Stimulated activated CD8-positive, alpha-beta memory T cell treated with anti-CD3 and anti-CD28 coated beads, Interleukin-12 subunit alpha, Interleukin-12 subunit beta, amount 100 ng/mL, for 1 hour (primary cell): Measurements from ENCODE around the gene AIRE.
A peak's percentile ranks its signal among the peaks of the same experiment; 100 is the strongest.
"Not testable (repeated sequence)": the region's sequence is repeated elsewhere in the genome, so short reads cannot be mapped to it uniquely, and the experiment has no call there.

Experiments used
- DNase-seq: peaks from one replicate; pipeline ENCODE4 v3.0.0-alpha.2; 2020; ENCODE audit warnings: low read depth

AIRE gene

DNA sequence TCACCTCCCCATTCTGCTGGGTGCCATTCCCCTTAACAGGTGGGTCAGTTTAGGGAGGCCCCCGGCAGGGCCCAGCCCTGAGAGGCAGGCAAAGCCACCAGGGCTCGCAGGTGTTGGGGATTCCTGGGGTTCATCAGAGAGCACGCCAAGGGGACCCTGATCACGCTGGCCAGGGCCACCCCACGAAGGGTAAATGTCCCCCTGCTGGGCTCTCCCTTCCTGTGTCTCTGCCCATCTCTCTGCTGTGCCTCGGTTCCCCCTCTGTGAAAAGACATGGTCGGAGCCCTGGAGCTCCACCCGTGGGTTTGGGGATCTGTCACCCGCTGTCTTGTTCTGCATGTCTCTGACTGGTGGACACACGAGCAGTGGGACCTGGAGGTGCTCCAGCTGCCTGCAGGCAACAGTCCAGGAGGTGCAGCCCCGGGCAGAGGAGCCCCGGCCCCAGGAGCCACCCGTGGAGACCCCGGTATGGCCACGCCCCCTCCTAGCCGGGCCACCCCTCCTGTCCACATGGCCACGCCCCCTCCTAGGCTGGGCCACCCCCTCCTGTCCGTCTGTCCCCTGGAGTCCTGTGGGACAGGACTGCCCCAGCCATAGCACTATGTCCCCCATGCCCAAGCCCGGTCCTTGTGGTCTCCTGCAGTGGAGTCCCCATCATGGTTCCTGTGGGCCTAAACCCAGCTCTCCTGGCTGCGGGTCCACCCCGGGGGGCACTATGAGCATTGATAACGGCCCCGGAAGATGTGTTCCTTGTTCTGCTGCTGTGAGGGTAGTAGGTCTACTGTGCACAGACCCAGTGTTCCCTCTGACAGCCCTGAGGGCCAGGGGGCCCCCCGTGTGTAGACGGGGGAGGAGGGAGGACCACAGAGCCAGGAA, 6.5 kb downstream of the AIRE start:
- DNase-seq, result no peak

GRCh38 chr21:44292812-44293195, 7.1 kb downstream of the AIRE start:
- DNase-seq, result no peak

DNA sequence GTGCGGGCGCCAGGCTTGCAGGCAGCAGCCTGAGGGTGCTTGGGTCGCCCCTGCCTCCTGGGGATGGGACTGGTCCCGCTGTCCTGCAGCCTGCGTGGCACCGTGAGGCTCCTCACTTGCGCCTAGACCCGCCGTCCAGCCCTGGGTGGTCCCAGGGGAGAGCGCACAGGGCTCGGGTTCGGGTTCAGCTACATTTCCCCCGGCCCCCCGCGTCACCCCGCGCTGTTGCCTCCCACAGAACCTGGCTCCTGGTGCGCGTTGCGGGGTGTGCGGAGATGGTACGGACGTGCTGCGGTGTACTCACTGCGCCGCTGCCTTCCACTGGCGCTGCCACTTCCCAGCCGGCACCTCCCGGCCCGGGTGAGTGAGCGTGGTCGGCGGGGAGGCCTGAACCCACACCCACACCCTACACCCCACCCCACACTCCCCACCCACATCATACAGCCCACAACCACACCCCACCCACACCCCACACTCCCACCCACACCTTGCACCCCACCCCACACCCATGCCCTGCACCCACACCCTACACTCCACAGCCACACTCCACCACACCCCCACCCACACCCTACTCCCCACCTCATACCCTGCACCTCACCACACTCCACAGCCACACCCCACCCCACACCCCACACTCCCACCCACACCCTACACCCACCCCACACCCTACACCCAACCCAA, 8.0 kb downstream of the AIRE start:
- DNase-seq, result no peak

GRCh38 chr21:44294391-44295162, 8.9 kb downstream of the AIRE start:
- DNase-seq, result no peak

GRCh38 chr21:44295163-44295573, 9.5 kb downstream of the AIRE start:
- DNase-seq, result no peak

- DNase-seq, result no peak
Observed at GRCh38 chr21:44295646-44296045, 10.0 kb downstream of the AIRE start.

DNA sequence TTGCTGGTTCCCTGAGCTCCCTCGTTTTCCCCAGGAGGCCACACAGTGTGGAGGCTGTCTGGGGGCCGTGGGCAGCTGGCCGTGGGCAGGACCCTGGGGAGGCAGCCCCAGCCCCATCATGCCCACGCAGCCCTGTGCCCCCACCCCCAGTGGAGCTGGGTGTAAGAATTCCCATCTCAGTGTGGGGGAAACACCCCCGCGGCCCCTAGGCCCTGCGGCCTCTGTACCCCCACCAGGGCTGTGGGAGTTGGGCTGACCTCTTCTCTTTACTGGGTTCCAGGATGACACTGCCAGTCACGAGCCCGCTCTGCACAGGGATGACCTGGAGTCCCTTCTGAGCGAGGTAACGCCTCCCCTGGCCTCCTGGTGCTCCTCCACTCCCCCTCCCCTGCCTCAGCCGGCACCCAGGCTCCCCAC, 10.4 kb downstream of the AIRE start:
- DNase-seq, result no peak

DNA sequence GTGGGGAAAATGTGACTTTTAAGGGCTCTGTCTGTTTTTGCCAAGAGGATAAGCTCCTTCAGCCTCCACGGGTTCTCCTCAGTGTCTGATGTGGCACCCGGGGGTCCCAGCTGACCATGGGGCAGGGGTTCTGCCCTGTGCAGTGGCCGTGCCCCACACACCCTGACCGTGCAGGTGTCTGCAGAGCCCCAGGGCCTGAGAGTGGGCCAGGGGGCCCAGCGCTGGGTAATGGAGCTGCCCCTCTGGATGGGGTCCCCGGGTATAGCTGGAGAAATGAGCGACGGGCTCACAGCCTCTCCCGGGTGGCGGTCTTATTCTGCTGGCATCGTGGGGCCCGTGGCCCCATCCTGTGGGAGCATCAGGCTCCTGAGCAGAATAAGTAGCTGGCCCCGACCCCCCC, 11.2 kb downstream of the AIRE start:
- no peak for DNase-seq

GRCh38 chr21:44297525-44298290, 12.0 kb downstream of the AIRE start:
- peak; percentile 68 for DNase-seq

GRCh38 chr21:44298301-44298700, 12.6 kb downstream of the AIRE start:
- no peak for DNase-seq

DNA sequence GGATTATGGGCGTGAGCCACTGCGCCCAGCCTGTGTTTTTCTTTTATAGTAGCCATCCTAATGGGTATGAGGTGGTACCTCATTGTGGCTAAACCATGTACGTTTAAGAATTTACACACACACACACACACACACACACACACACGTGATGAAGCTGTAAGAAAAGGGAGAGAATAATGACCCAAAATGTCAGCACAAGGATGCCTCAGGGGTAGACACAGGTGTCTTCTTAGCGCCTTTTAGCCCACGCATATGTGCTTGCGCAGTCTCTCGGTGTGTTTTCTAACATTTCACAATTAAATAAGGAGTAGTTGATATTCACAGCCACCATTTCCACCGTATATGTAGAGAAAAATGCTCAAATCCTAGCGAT, 13.4 kb downstream of the AIRE start:
- DNase-seq, result no peak

DNA sequence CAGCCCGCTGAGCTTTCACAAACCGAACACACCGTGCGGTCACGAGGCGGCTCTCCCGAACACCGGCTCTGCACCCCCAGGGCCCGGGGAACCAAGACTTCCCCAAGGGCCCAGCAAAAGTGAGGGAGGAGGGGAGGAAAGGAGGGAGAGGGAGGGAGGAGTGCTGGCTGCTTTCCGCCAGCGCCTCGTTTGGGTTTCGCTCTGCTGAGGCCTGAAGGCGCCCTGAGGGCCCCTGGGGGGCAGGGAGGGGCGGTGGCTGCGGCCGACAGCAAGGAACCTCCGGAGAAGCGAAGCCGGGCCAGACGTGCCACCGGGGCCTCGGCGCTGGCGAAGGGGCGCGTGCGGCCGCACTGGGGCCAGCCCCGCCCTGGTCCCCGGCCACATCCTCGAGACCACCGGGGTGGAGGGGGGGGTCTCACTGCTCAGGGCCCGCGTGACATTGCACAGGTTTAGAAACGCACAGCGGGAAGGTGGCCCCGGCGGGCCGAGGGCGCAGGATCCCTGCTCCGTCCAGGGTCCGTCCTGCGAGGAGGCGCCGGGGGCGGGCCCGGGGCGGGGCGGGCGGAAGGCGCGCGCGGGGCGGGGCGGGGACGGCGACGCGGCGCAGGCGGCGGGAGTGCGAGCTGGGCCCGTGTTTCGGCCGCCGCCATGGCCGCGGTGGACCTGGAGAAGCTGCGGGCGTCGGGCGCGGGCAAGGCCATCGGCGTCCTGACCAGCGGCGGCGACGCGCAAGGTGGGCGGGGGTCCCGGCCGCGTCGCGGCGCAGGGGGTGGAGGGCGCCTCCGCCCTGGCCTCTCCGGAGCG, 14.0 kb downstream of the AIRE start, which contains the start of gene PFKL:
Gene PFKL (plus strand): TSS at position 596 of the 804 bp plus-strand sequence. CDS start 53 bp downstream, at position 649.
- no peak for DNase-seq

DNA sequence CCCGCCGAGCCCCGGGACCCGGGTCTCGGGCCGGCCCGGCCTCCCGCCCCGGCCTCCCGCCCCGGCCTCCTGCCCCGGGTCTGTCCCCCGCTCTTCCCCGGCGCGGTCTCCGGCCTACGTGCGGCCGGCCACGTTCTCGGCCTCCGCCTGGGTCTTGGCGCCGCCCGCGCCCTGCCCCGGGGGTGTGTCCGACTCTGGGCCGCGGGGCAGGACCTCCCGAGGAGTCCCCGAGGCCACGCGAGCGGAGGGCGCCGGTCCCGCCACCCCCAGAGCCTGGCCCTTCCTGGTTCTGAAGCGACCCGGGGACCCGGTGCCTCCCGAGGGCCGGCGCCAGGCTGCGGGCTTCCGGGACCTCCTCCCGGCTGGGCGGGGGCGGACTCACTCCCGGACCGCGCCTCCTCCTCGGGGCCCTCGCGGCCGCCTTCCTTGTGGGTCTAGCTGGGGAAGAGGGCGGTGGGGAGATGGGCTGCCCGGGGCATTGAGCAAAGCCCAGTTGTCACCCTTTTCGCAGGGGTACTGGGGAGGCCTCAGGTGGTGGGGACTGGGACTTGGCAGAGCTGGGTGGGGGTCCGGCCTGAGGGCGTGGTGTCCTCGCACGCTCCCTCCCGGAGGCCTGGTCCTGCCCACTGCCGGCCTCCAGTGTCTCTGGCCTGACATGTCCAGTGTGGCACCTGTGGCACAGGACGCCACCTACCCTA, 14.7 kb downstream of the AIRE start:
- DNase-seq, result peak; percentile 42

GRCh38 chr21:44301141-44301540, 15.5 kb downstream of the AIRE start:
- DNase-seq, result no peak

DNA sequence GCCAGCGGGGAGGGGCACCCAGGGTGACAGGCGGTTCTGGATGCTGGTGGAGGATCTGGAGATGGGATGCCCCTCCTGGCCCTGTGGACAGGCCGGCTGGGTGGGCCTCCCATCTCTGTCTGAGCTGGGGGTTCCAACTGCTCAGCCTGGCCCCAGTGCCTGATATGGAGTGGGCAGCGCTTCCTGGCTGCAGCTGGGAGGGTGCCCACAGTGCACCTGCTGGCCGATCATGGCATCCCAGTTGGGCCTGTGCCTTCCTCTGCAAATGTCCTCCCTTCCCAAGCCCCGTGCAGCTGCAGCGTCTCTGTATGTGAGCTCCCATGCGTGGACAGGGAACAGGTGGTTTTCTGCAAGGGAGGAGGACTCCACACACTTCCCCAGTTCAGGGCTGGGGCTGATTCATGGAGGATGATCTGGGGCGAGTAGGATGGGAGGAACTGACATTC, 16.3 kb downstream of the AIRE start:
- DNase-seq, result no peak

- not testable (repeated sequence) for DNase-seq
Observed at GRCh38 chr21:44302573-44303401, 17.1 kb downstream of the AIRE start.

- no peak for DNase-seq
Observed at GRCh38 chr21:44303490-44303981, 17.9 kb downstream of the AIRE start.

GRCh38 chr21:44304011-44304616, 18.4 kb downstream of the AIRE start:
- no peak for DNase-seq

- no peak for DNase-seq
Observed at GRCh38 chr21:44304877-44305293, 19.2 kb downstream of the AIRE start.
